GM21515 (cell line): ENCODE measurements around the gene RGS14.

Source experiments
- ATAC-seq: cut with Tn5 transposase; IDR thresholded peaks from one replicate; pipeline ENCODE4 v1.9.1; 2021; ENCODE audit not compliant: unreplicated experiment

RGS14 gene, protein sequence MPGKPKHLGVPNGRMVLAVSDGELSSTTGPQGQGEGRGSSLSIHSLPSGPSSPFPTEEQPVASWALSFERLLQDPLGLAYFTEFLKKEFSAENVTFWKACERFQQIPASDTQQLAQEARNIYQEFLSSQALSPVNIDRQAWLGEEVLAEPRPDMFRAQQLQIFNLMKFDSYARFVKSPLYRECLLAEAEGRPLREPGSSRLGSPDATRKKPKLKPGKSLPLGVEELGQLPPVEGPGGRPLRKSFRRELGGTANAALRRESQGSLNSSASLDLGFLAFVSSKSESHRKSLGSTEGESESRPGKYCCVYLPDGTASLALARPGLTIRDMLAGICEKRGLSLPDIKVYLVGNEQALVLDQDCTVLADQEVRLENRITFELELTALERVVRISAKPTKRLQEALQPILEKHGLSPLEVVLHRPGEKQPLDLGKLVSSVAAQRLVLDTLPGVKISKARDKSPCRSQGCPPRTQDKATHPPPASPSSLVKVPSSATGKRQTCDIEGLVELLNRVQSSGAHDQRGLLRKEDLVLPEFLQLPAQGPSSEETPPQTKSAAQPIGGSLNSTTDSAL

DNA sequence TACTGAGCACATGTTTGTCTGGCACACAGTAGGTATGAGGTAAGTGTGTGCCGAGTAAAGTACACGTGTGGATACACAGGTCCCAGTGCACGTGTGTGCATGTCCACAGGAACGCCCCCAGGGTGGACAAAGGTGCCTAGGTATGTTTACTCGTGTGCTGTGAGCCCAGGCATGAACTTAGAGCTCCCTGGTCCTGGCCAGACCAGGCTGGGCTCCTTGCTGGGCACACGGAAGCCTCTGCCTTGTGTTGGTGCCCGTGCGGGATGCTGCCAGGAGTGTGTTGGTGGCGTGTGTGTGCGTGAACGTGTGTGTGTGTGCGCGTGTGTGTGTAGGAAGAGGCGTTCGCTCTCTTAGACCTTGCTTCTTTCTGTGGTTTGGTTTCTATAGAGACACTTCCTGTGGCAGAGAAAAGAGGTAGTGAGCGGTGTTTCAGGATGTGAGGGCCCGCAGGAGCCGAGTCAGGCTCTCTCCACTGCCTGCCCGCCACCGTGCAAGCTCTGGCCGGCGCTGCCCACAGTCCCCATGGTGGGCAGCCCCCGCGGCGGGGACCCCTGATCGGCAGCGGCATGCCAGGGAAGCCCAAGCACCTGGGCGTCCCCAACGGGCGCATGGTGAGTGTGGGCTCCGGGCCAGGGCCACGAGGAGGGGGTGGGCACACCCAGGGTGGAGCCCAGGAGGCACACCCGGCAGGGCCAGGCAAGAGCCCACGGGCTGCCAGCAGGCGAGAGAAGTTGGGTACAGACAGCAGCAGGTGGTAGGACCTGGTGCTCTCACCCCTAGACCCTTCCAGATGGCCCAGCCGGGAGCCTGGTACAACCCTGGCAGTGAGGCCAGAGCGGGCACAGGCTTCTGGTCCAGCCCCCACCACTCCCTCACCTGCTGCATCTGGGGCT lies at the start of gene RGS14:
RGS14 (plus strand) TSS at position 466 of the 893 bp plus-strand sequence; CDS start at position 567, 101 bp downstream.
- peak; percentile 85 for ATAC-seq

DNA sequence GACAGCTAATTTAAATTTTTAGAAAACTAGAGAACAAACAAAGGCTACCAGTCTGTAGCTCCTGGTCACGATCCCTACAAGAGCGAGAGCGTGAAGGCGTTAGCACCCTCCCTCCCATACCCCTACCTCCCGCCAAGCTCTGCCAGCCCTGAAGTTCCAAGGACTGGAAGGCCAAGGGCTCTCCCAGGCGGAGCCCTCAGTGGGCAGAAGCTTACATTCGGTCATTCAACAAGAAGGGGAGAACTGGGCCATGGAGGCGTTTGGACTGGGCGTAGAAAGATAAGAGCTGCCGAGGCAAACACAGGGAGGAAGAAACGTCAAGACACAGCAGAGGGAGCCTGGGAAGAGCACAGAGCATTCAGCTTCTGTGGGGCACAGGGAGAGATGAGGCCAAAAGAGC lies 49.0 kb upstream of the RGS14 start:
- ATAC-seq: no peak

DNA sequence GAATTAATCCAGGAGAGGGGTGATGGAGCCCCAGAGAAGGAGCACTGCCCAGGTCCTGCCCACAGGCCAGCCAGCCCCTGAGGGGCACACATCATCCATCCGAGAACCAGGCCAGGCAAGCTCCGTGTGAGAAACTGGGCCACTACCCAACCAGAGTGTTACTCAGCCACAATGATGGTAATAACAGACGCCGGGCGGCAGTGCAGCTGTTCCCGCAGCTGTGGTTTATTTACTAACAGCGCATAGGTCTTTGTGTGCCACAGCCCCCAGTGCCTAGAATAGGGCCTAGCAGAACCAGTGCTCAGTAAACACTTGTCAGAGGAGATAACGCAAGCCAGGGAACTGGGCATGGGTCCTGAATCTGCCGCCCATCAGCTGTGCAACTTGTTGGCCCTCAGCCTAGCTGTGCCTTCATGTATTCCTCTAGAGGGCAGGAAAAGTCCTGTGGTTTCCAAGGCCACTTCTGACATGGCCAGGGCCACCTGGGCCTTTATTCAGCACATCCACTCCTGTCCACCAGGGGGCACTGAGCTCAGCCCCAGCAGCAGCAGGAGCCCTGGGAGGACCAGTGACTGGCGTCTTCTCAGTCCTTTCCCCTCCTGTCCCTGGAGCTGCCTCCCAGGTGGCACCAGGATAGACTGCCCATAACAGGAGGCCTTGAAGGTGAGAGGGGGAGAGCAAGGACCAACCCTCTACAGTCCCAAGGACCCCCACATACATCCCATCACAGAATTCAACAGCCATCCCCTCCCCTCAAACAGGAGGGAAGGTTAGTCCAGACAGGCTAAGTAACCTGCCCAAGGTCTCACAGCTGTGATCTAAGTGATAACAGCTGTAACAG lies 48.2 kb upstream of the RGS14 start:
- no peak for ATAC-seq

DNA sequence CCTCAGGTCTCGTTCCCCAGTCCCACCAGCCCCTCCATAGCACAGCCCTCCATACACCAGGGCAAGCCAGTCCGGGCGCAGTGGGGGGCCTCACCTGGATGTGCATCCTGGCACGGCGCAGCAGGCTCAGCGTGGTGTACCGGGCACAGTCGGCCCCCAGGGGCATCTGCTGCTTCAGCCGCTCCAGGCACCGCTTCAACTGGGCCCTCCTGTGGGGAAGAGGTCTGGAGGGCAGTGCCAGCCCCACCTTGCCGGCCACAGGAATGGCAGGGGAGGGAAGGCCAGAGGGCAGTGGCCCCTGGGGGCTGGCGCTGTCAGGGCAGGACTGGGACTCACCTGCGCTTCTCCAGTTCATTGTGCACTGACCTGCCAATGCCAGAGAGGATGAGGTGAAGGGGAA lies 47.4 kb upstream of the RGS14 start:
- ATAC-seq: no peak

DNA sequence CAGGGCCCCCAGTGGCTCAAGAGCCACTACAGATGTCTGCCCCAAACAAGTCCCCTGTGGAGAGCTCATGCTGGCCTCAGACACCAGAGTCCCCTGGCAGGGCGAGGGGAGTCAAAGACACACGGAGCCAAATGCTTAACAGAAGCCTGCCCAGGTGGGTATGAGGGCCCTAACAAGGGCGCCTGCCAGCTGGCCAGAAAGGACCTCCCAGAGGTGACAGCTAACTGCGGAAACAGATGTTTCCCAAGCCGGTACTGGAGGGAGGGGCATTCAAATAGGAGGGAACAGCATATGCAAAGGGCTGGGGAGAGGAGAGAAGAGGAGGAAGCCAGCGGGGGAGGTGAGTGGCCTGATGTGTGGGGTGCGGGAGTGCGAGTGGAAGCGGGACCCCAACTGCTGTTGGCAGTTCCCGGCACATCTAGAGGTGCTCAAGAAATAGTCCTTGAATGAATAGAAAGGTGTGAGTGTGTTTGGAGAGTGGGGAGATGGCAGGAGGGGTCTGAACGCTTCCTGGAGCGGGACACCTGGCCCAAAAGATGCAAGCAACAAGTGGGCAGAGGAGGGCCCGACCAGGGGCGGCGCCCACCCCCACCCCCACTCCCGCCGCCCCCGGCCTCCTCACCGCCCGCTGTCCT lies 46.9 kb upstream of the RGS14 start:
- no peak for ATAC-seq

DNA sequence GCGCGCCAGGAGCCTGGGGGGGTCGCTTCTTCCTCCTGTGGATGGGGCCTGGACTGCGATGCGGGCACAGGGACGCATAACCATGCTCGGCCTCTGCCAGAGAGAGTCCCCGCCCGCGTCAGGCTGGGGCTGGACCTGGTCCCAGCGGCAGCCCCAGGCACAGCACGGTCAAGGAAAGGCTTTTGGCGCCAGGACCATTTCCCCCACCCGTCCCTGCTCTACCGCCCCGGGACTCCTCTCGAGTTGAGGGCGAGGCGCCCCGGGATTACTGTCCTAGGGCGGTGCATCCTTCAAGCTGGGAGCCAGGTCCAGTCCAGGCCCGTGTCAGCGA lies 46.4 kb upstream of the RGS14 start:
- no peak for ATAC-seq

DNA sequence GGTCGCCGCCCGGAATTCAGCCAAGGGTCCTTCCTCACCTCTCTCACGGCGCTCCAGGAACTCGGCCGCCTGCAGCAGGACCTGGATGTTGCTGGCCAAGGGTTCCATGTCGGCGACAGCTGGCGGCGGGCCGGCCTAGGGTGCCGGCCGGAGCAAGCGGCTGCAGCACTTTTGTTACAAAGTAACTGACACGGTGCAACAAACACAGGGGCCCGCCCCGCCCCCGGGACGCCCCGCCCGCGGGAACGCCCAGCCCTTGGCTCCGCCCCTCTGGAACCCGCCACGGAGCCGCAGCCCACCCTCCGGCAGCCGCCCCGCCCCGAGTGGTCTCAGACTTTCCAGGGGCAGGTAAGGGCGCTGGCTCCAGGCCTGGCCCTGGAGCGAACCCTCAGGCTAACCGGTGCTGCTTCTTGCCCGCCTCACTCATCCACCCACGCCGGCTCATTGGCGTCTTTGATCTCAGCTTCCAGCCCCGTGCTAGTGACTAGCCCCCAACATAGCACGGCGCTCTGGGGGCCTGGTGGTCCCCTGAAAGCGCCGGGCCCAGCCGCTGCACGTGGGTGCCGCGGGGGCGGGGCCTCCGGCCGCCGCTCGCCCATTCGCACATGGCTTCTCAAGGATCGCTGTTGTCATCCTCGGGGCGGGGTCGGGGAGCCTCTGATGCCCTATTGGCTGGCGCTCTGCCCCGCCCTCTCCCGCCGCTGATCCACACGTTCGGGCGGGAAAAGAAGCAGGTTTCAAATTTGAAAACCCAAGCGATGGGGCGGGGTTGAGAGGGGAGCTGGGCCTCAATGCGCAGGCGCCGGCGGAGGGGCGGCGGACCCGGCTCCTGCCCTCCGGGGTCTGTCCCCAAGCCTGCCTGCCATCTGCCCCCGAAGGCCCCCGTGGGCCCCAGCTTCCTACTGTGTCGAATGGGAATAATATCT lies 45.7 kb upstream of the RGS14 start, which contains the start of gene MXD3:
MXD3 (minus strand) TSS at position 176 of the 926 bp plus-strand sequence; CDS start at position 108, 68 bp downstream.
- ATAC-seq: peak; percentile 69

DNA sequence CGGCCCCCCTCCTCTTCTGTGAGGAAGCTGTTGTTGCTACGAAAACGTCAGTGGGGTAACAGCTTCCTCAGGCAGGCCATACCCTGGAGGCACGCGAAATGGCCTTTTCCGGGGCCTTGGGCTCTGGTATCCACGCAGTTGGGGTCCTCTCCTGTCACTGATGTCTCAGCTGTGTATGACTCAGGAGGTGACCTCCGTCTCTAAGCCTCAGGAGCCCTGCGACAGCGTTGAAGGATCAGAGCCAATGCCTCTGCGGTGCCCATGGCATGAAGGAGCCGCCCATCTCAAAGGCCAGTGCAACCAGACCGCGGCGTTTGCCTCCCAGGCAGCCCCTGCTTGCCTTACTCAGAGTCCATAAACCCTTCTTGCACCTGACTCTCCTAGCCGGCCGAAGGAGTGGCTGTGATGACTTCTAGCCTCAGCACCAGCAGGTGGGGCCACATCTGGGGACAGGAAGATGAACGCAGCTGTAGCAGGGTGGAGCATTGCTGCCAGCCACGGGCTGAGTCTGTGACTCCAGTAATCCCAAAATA lies 45.0 kb upstream of the RGS14 start:
- ATAC-seq: peak; percentile 35

DNA sequence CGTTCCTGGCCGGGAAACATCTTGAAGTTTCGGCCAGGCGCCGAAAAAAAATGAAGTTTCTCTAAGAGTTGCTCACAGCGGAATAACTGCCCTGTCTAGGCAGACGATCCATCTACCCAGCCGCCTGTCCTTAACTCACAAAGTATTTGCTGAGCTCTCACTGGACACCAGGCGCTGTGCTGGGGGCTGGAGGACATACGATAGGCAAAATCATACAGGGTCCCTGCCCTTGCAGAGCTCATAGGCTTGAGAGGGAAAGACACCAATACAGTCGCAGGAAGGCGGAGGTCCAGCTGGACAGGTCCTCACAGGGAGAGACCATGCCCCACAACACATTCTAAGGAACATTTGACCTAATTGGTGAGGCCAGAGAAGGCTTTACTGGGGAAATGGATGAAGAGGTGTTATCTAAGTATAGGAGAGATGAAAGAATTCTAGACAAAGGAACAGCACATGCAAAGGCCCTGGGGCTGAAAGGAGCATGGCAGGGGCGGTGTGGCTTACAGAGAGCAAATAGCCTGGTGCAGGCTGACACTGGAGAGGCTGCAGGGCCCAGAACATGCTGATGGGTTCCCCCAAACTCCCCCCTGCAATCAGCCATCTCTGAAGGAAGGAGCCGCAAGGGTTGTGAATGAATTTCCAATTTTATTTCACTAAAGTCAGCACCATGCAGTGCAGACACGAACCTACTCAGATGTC lies 44.0 kb upstream of the RGS14 start:
- no peak for ATAC-seq

DNA sequence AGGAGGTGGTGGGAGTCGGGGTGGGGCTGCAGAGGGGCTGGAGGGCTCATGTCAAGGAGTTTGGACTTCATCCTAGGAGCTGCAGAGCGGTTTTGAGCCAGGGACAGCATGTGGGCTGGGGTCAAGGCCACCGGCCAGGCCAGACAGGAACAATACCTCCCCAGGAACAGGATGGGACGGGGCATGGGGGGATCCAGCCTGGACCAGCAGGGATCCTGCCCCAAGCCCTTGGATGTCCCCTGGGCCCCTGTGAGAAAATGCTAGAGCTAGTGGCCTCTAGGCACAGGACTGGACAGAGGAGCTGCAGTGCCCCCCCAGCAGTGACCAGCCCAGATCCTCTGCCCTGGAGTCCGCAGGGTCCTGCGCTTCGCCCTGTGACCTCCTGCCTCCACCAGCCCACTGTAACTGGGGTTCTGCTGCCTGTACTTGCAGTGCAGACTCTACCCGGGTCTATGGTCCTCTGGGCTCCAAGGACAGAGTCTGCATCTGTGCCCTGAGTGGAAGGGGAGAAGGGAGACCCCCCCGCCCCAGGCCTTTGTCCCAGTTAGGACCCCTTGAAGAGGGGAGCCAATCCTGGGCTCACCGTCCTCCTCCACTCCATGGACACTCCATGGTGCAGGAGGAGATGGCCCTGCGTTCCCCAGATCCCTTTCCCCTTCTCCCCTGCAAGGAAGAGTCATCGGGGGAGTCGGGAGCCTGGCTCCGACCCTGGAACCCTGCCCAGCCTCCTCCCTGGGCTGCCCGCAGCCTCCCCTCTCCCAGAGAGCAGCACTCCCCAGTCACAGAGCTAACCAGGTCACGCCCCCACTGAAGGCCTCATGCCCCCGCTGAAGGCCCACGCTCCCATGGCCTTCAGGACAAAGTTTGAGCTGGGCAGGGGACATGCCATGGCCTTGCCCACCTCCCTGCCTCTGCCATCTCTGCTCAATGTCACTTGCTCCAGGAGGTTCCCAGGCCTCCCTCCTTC lies 43.1 kb upstream of the RGS14 start:
- ATAC-seq: no peak

DNA sequence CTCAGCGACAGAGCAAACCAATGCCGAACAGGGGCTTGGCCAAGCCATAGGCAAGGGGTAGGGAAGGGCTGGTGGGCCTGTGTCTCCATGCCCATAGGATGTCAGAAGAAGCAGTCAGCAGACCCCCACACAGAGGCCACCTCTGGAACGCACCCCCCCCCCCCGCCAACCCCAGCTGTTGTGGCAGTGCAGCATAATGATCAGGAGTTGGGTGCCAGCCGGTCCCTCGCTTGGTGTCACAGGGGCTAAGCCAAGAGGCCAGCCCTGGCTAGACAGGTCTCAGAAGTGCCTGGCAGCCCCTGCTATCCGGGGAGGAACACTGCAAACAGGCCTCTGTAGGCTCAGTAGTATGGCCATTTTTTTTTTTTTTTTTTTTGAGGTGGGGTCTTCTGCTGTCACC lies 42.3 kb upstream of the RGS14 start:
- no peak for ATAC-seq

DNA sequence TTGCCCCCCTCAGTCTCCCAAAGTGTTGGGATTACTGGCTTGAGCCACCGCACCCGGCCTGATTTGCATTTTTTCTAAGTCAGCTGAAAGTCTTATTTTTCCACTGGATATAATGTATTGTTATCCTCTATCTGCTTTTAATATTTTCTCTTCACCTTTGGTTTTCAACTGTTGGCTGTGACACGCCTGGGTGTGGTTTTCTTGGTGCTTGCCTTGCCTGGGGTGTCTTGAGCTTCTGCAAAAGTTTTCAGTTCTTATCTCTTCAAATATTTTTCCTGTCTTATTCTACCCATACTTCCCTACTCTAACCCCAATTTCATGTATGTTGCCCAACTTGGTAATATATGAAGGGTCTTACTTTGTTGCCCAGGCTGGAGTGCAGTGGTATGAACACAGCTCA lies 41.7 kb upstream of the RGS14 start:
- no peak for ATAC-seq

DNA sequence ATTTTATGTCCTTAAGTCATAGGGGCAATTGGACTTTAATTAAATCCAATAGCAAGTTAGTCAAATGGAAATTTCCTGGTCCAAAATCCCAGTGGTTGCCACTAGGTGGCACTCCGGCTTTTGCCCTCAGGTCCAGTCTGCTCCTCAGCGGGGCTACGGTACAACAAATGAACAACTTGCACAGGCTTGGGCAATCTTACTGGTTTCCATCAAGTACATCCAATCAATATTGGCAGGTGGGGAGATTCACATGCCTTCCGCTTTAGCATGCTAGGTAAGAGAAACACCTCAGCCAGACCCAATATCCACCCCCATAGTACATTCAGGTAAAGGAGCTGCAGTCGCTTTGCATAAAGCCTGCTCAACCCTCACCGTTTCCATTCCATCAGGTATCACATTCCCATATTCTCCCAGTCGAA lies 39.8 kb upstream of the RGS14 start:
- no peak for ATAC-seq

DNA sequence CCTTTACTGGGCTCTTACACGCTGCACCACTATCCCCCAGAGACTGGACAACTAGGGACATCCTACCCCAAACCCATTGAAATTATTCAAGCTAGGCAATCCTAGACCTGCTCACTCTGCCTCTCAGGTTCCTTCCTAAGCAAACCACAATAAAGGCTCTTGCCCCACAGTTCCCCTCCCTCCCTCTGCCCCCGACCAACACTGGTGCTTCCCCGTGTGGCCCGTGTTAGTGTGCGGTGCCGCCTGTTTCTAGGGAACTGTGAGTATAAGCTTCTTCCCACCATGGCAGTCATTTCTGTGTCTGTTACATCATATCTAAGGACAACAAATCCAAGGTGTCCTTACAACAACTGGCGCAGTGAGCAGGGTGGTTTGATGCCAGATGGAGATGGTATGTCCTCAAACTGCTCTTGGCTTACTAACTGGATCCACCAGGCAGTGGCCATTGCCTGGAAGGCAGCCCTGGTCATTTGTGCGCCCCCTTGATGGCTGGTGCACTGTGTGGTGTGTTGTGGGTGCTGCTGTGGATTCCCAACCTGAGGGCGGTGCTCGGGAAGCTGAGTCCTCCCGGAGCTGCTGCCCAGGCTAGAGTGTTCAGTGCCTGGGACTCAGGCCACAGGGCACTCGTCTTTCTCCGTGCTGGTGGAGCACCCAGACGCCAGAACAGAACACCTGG lies 37.7 kb upstream of the RGS14 start:
- ATAC-seq: no peak

DNA sequence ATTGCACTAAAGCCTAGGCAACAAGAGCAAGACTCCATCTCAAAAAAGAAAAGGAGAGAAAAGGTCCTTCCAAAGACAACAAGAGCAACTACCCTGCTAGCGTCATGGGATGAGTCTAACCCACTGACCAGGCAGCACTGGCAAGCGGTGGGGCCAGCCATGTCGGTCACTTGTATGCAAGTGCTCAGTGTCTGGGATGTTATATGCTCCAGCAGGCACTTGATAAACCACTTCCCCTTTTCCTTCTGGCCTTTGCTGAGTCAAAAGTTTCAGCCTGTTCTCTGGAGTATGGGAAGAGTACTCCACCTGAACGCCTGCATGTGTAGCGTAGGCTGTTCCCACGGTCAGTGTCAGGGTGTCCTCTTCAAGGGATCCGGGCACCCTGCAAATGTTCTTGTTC lies 36.8 kb upstream of the RGS14 start:
- ATAC-seq: no peak

DNA sequence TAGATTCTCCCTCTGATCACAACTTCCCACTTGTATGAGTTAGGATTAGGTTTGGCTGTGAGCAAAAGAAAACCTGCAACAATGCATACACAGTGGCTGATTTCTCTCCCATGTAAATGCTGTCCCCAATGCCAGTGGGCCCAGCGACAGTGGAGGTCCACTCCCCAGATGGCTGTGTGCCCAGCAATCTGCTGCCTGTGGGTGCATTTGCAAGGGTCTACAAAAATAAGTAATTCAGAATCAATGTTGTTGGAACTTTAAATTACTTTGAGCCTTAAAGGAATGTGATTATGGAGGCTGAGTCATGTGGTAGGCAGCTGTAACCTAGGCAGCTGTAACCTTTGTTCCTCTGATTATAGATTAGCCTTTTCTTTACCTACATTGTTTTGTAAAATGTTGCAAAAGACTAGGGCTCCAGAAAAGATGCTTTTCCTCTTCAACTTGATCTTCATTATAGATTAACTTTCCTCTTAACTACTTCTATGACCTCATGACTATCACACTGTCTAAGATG lies 31.8 kb upstream of the RGS14 start:
- no peak for ATAC-seq
